ENCODE data around the gene PKNOX2.

PKNOX2 gene

GRCh38 chr11:125268611-125269010 is 104.1 kb downstream of the PKNOX2 start:
- Mint-ChIP-seq H3K36me3 (ENCODE audit: low read depth) (no peaks in the 10 kb centered on the region), H3K27ac (no peak overlapping the region), H3K4me3 (no peak overlapping the region), H3K4me1 (ENCODE audit: low read depth) (no peaks in the 10 kb centered on the region), H3K27me3 (ENCODE audit: low read depth) (peaks cover 7% of the 10 kb centered on the region), H3K9me3 (no peaks in the 10 kb centered on the region)
- DNase-seq (ENCODE audit: low spot score) = no peak

- Mint-ChIP-seq H3K9me3 (no peaks in the 10 kb centered on the region), H3K4me3 (no peak overlapping the region), H3K27me3 (ENCODE audit: low read depth) (peaks cover 4% of the 10 kb centered on the region)
Measured at GRCh38 chr11:125270106-125270505, 105.6 kb downstream of the PKNOX2 start.

DNA sequence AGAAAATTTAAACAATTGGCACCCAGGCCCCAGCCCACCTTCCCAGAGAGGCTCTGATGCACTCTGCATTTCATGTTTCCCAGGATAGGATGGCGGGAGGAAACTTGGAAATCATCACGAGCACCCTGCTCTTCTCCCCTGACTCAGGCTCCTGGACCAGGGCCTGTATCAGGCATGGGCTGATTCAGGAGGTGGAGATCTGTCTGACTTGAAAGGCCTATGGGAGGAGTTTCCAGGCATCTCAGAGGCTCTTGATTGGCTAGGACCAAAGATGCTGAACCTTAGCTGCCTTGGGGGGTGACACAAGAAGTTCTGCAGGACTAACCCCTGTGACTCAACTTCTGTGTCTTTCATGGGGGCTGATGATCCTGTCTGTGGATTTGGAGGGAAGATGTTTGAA is 106.2 kb downstream of the PKNOX2 start:
- H3K36me3 Mint-ChIP-seq (ENCODE audit: low read depth) = no peaks in the 10 kb centered on the region
- H3K27me3 Mint-ChIP-seq (ENCODE audit: low read depth) = peaks cover 4% of the 10 kb centered on the region
- H3K4me3 Mint-ChIP-seq = no peak overlapping the region
- no peaks in the 10 kb centered on the region for H3K9me3 Mint-ChIP-seq
- no peak overlapping the region for H3K27ac Mint-ChIP-seq
- no peaks in the 10 kb centered on the region for H3K4me1 Mint-ChIP-seq (ENCODE audit: low read depth)
- no peak for DNase-seq (ENCODE audit: low spot score)

More at GRCh38 chr11:125270106-125270505, 105.6 kb downstream of the PKNOX2 start:
- Mint-ChIP-seq H3K4me1 (ENCODE audit: low read depth) (no peaks in the 10 kb centered on the region), H3K36me3 (ENCODE audit: low read depth) (no peaks in the 10 kb centered on the region), H3K27ac (no peak overlapping the region)
- no peak for DNase-seq (ENCODE audit: low spot score)

DNA sequence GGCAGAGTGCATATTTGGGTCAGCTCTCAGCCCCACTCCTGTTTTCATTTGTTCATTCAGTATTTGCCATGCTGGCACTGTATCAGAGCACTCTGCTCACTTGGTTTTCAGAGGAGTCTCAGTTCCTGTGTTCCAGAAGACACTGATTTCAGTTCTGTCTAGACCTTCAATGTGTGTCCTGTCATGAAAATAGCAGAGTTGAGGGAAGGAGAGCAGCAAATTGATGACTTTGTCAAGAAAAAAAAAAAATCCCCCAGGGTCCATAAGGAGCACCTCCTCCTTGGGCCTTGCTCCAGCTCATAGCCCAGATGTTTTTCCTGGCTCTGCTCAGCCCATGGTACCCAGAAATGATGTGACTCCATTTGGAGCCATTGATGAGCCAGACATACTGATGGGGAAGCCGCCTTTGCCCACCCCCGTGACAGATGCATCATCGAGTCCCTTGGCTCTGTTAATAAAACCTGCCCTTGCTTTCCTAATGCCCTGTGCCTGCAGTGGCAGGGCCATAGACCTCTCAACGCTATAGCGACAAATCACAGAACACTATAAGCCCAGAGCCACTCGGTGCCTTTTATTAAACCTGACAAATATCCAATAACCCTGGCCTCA is 107.0 kb downstream of the PKNOX2 start:
- Mint-ChIP-seq H3K36me3 (ENCODE audit: low read depth) (no peaks in the 10 kb centered on the region), H3K27ac (no peak overlapping the region), H3K9me3 (no peaks in the 10 kb centered on the region), H3K4me3 (no peak overlapping the region), H3K4me1 (ENCODE audit: low read depth) (no peaks in the 10 kb centered on the region), H3K27me3 (ENCODE audit: low read depth) (peaks cover 4% of the 10 kb centered on the region)
- DNase-seq (ENCODE audit: low spot score) = no peak

- peaks cover 2% of the 10 kb centered on the region for H3K27me3 Mint-ChIP-seq (ENCODE audit: low read depth)
- no peak overlapping the region for H3K4me3 Mint-ChIP-seq
- H3K4me1 Mint-ChIP-seq (ENCODE audit: low read depth) = no peaks in the 10 kb centered on the region
- no peak overlapping the region for H3K27ac Mint-ChIP-seq
- no peak for DNase-seq (ENCODE audit: low spot score)
- H3K9me3 Mint-ChIP-seq = no peaks in the 10 kb centered on the region
- H3K36me3 Mint-ChIP-seq (ENCODE audit: low read depth) = no peaks in the 10 kb centered on the region
Measured at GRCh38 chr11:125272092-125272491, 107.5 kb downstream of the PKNOX2 start.

- no peak overlapping the region for H3K4me3 Mint-ChIP-seq
- H3K27me3 Mint-ChIP-seq (ENCODE audit: low read depth) = peaks cover 2% of the 10 kb centered on the region
- H3K36me3 Mint-ChIP-seq (ENCODE audit: low read depth) = no peaks in the 10 kb centered on the region
- no peak for DNase-seq (ENCODE audit: low spot score)
- no peaks in the 10 kb centered on the region for H3K9me3 Mint-ChIP-seq
- no peak overlapping the region for H3K27ac Mint-ChIP-seq
- no peaks in the 10 kb centered on the region for H3K4me1 Mint-ChIP-seq (ENCODE audit: low read depth)
Measured at GRCh38 chr11:125272821-125273220, 108.3 kb downstream of the PKNOX2 start.

DNA sequence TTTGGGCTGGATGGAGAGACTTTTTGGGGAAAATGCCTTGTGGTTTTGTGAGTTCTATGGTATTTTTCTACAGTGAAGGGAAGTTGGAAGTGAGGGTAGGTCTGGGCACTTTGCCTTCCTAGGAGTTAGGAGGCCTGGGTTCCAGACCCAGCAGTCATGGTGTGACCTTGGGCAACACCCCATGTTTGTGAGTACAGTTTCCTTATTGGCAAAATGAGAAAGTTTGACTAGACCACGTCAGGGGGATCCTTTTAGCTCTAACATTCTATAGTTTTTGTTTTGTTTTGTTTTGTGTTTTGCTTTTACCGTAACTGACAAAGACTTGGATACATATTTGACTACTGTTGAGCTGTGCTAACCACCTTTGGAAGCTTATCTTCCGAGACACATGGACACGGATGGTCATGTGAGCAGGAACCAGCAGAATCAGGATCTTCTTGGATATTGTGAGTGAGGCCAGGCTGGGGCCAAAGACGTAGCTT is 109.0 kb downstream of the PKNOX2 start:
- DNase-seq (ENCODE audit: low spot score) = no peak
- H3K36me3 Mint-ChIP-seq (ENCODE audit: low read depth) = no peaks in the 10 kb centered on the region
- H3K27ac Mint-ChIP-seq = no peak overlapping the region
- H3K9me3 Mint-ChIP-seq = no peaks in the 10 kb centered on the region
- peaks cover 2% of the 10 kb centered on the region for H3K27me3 Mint-ChIP-seq (ENCODE audit: low read depth)
- H3K4me1 Mint-ChIP-seq (ENCODE audit: low read depth) = no peaks in the 10 kb centered on the region
- H3K4me3 Mint-ChIP-seq = no peak overlapping the region

DNA sequence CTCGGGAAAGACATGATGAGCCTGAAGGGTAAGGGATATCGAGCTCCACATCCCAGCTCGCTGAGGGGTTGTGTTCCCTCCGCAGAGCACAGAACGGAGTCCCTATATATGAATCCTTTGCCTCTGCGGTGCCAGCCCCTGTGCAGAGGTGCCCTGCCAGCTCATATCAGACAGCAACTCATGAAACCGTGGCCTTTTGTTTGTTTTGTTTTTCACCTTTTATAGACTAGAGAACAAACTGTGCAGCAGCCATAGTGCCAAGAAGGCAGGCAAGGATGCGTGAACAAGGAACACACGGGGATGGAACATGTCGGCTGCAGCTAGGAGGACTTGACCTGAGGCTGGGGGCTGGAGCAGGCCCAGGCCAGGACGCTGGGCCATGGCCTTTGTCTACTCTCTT is 109.8 kb downstream of the PKNOX2 start:
- Mint-ChIP-seq H3K4me3 (no peak overlapping the region), H3K27me3 (ENCODE audit: low read depth) (peaks cover 2% of the 10 kb centered on the region), H3K9me3 (no peaks in the 10 kb centered on the region), H3K4me1 (ENCODE audit: low read depth) (no peaks in the 10 kb centered on the region), H3K27ac (no peak overlapping the region), H3K36me3 (ENCODE audit: low read depth) (no peaks in the 10 kb centered on the region)
- DNase-seq (ENCODE audit: low spot score) = no peak

DNA sequence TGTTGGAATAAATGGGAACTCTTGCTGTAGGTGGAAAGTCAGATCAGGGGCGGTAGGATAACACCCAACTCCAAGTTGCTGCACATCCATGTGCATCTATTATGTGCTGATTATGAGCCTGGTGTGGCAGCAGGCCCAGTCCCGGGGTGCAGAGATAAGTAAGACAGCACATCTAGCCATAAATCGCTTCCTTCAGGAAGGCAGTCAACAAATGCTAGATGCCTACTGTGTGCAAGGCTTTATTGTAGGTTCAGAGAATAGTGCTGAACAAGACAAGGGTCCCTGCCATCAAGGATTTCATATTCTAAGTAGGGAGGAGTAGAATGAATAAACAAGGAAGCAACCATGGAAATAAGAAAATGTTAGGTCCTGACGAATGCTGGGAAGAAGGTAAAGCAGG is 110.2 kb downstream of the PKNOX2 start:
- no peak for DNase-seq (ENCODE audit: low spot score)
- H3K4me3 Mint-ChIP-seq = no peak overlapping the region
- H3K27me3 Mint-ChIP-seq (ENCODE audit: low read depth) = peaks cover 2% of the 10 kb centered on the region
- no peaks in the 10 kb centered on the region for H3K9me3 Mint-ChIP-seq
- no peak overlapping the region for H3K27ac Mint-ChIP-seq
- H3K4me1 Mint-ChIP-seq (ENCODE audit: low read depth) = no peaks in the 10 kb centered on the region
- no peaks in the 10 kb centered on the region for H3K36me3 Mint-ChIP-seq (ENCODE audit: low read depth)

DNA sequence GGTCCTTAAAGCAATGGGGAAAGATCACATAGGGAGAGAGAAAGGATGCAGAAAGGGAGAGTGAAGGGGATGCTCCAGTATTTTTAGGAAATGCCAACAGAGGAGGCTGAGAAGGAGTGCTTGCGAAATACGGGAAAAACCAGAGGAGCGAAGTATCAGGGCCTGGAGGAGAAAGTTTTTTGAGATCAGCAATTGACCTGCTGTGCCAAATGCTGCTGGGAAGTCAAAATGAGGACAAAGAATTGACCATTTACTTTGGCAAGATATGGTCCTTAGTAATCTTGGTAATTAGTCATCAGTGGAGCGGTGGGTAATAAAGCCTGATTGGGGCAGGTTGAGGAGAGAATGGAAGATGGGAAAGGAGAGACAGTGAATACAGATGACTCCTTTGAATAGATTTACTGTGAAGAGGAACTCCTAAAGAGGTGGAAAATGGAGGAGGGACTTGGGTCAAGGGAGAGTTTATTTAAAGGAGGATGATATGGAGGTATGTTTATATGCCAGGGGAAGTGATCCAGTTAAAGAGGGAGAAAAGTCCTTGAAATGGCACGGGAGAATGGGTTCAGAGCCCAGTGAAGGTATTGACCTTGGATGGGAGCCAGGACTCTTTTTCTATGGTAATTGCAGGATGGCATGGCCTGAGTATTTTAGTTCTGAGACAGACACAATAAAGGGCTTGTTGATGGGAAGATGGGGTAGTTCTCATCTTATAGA is 111.5 kb downstream of the PKNOX2 start:
- Mint-ChIP-seq H3K4me1 (ENCODE audit: low read depth) (no peaks in the 10 kb centered on the region), H3K27me3 (ENCODE audit: low read depth) (peaks cover 2% of the 10 kb centered on the region), H3K9me3 (no peaks in the 10 kb centered on the region), H3K27ac (no peak overlapping the region), H3K36me3 (ENCODE audit: low read depth) (no peaks in the 10 kb centered on the region), H3K4me3 (no peak overlapping the region)
- DNase-seq (ENCODE audit: low spot score) = no peak

DNA sequence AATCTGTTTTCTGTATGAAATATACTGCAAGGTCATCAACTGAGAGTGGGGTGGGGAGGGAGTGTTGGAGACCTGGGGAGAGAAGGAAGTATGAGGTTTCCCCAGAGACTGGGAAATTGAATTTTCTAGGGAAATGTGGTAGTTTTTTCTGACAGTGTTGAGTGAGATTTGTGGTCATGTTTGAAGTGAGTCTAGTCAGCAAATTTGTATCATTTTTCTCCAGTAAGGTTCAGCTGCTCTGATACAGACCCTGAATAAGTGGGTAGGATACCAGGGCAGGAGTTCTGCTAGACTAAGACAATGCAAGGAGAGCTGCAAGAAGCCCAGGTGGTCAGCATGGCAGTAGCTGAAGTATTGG is 112.0 kb downstream of the PKNOX2 start:
- Mint-ChIP-seq H3K9me3 (no peaks in the 10 kb centered on the region), H3K4me3 (no peak overlapping the region), H3K27me3 (ENCODE audit: low read depth) (peaks cover 2% of the 10 kb centered on the region), H3K27ac (no peak overlapping the region), H3K4me1 (ENCODE audit: low read depth) (no peaks in the 10 kb centered on the region), H3K36me3 (ENCODE audit: low read depth) (no peaks in the 10 kb centered on the region)
- DNase-seq (ENCODE audit: low spot score) = no peak

- no peak overlapping the region for H3K27ac Mint-ChIP-seq
- DNase-seq (ENCODE audit: low spot score) = no peak
- no peaks in the 10 kb centered on the region for H3K27me3 Mint-ChIP-seq (ENCODE audit: low read depth)
- no peaks in the 10 kb centered on the region for H3K36me3 Mint-ChIP-seq (ENCODE audit: low read depth)
- H3K4me3 Mint-ChIP-seq = no peak overlapping the region
- no peaks in the 10 kb centered on the region for H3K4me1 Mint-ChIP-seq (ENCODE audit: low read depth)
- H3K9me3 Mint-ChIP-seq = no peaks in the 10 kb centered on the region
Measured at GRCh38 chr11:125279676-125280418, 115.3 kb downstream of the PKNOX2 start.

DNA sequence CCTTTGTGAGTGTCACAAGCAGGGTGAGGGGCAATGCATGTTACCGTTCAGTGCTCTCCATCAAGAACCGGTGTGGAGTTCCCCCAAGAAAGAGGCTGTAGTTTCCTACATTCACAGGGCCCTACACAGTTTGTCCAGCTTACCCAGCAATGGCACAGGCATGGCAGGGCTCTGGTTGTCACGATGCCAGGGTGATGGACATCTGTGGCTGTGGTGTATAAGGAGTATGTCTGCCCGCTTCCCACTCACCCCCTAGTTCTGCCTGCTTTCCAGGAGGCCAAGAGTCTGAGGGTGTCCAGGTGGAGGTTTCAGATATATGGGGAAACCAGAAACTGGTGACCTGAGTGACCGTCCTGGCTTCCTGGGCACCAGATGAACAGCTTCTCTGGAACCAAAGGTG is 116.1 kb downstream of the PKNOX2 start:
- Mint-ChIP-seq H3K9me3 (no peaks in the 10 kb centered on the region), H3K27me3 (ENCODE audit: low read depth) (no peaks in the 10 kb centered on the region), H3K4me1 (ENCODE audit: low read depth) (no peaks in the 10 kb centered on the region), H3K27ac (no peak overlapping the region), H3K4me3 (no peak overlapping the region), H3K36me3 (ENCODE audit: low read depth) (no peaks in the 10 kb centered on the region)
- DNase-seq (ENCODE audit: low spot score) = no peak

GRCh38 chr11:125281831-125282595 is 117.5 kb downstream of the PKNOX2 start:
- Mint-ChIP-seq H3K4me1 (ENCODE audit: low read depth) (no peaks in the 10 kb centered on the region), H3K27me3 (ENCODE audit: low read depth) (no peaks in the 10 kb centered on the region)

More at GRCh38 chr11:125281831-125282595, 117.5 kb downstream of the PKNOX2 start:
- DNase-seq (ENCODE audit: low spot score) = no peak
- Mint-ChIP-seq H3K4me3 (no peak overlapping the region), H3K9me3 (no peaks in the 10 kb centered on the region), H3K27ac (no peak overlapping the region), H3K36me3 (ENCODE audit: low read depth) (no peaks in the 10 kb centered on the region)

Measured in T-helper 2 cell treated with Interferon-gamma antibody and Interleukin-4, amounts not matched to agents 5 μg/mL and 100 μg/mL, for 36 hours (primary cell).